H1 (cell line): ENCODE results near the gene ZNF750. TPM values are rescaled to one million over a fixed set of nuclear protein-coding genes. Genes with fewer than 3 reads are reported as not detected.
A peak's percentile ranks its signal among the peaks of the same experiment; 100 is the strongest.

Source experiments
- CTCF ChIA-PET: fragments of 300-600 bp; sonication (Branson Sonifier 250); formaldehyde crosslinking; loops from one replicate; lab custom pipeline; 2021; ENCODE audit not compliant: partially characterized antibody; lab: Charles Lee
- POLR2A ChIA-PET: fragments of 300-600 bp; sonication (Branson Sonifier 250); formaldehyde crosslinking; loops from one replicate; lab custom pipeline; 2021; ENCODE audit warnings: inconsistent platforms; ENCODE audit not compliant: partially characterized antibody; lab: Charles Lee
- DNase-seq, 2 experiments: peaks; one replicate each; pipeline versions ENCODE4 v3.0.0 to v3.0.0-alpha.2; 2010 to 2022; ENCODE audit warnings: low spot score in 2 of 2, low read depth in 1 of 2, mixed read lengths in 1 of 2
- FAIRE-seq: peaks from 2 replicates; lab custom pipeline; 2011; peaks lifted over from hg19 to GRCh38; lab: Jason Lieb, UNC
- H2AFZ ChIP-seq: 2 replicates; pipeline ENCODE4 v1.8.1; 2012; ENCODE audit warnings: low read length, inconsistent platforms
- H2AK5ac ChIP-seq: 2 replicates; pipeline ENCODE4 v1.6.1; 2013; ENCODE audit warnings: low read depth, low read length
- H2BK120ac ChIP-seq: replicated peaks from 2 replicates; pipeline ENCODE3; 2013; ENCODE audit warnings: low read depth, low read length, inconsistent platforms
- H2BK12ac ChIP-seq: 2 replicates; pipeline ENCODE4 v1.6.1; 2013; ENCODE audit warnings: low read depth, low read length
- H2BK15ac ChIP-seq: 2 replicates; pipeline ENCODE4 v1.6.1; 2013; ENCODE audit warnings: low read length
- H2BK20ac ChIP-seq: 2 replicates; pipeline ENCODE4 v1.6.1; 2013; ENCODE audit warnings: low read length
- H2BK5ac ChIP-seq: 2 replicates; pipeline ENCODE4 v1.6.1; 2013; ENCODE audit warnings: low read depth, low read length
- H3K14ac ChIP-seq: 2 replicates; pipeline ENCODE4 v1.6.1; 2013; ENCODE audit warnings: inconsistent platforms; ENCODE audit not compliant: insufficient read length
- H3K18ac ChIP-seq: 2 replicates; pipeline ENCODE4 v1.6.1; 2013; ENCODE audit warnings: low read length; ENCODE audit errors: extremely low read depth
- H3K23ac ChIP-seq: 2 replicates; pipeline ENCODE4 v1.6.1; 2013; ENCODE audit warnings: inconsistent platforms; ENCODE audit not compliant: insufficient read length
- H3K23me2 ChIP-seq: 2 replicates; pipeline ENCODE4 v1.6.1; 2013; ENCODE audit warnings: low read depth, low read length
- H3K27ac ChIP-seq: 2 replicates; pipeline ENCODE4 v1.6.1; 2011; ENCODE audit warnings: low read depth, low read length, inconsistent platforms
- H3K27me3 ChIP-seq, 4 experiments: replicated peaks in 1 of 4; 1 replicate in 1 of 4; 2 replicates in 3 of 4; pipeline versions ENCODE4 v1.6.1 to v1.8.1; 2011 to 2013; ENCODE audit warnings: low read length in 3 of 4, mild to moderate bottlenecking in 3 of 4, inconsistent platforms in 2 of 4, mixed read lengths in 2 of 4, moderate library complexity in 1 of 4; ENCODE audit not compliant: control insufficient read depth in 3 of 4, insufficient read depth in 3 of 4; ENCODE audit errors: extremely low read depth in 1 of 4
- H3K36me3 ChIP-seq, 4 experiments: 2 replicates each; pipeline versions ENCODE4 v1.6.1 to v1.8.1; 2011 to 2013; ENCODE audit warnings: mild to moderate bottlenecking in 4 of 4, low read length in 3 of 4, moderate library complexity in 2 of 4, control low read depth in 1 of 4, inconsistent platforms in 1 of 4; ENCODE audit not compliant: insufficient read depth in 4 of 4, control insufficient read depth in 2 of 4
- H3K4ac ChIP-seq: replicated peaks from 2 replicates; pipeline ENCODE3; 2013; ENCODE audit warnings: low read length, low read depth, mixed read lengths, inconsistent platforms; ENCODE audit not compliant: insufficient read length
- H3K4me1 ChIP-seq, 4 experiments: replicated peaks in 1 of 4; 1 replicate in 1 of 4; 2 replicates in 3 of 4; pipeline versions ENCODE4 v1.6.1 to v1.8.1; 2011 to 2013; ENCODE audit warnings: low read length in 3 of 4, inconsistent platforms in 2 of 4, mixed read lengths in 1 of 4; ENCODE audit not compliant: insufficient read depth in 4 of 4, control insufficient read depth in 3 of 4
- H3K4me2 ChIP-seq, 2 experiments: 2 replicates each; pipeline versions ENCODE4 v1.6.1 to v1.8.1; 2011 to 2013; ENCODE audit warnings: low read depth in 2 of 2, low read length in 2 of 2, control low read depth in 1 of 2, inconsistent platforms in 1 of 2, mild to moderate bottlenecking in 1 of 2; ENCODE audit not compliant: insufficient read depth in 1 of 2
- H3K4me3 ChIP-seq, 4 experiments: fragments of 200-600, 300-600 bp in 1 of 4; sonication (generic), shearing (Covaris generic), sonication (Bioruptor Twin) in 1 of 4; 2 replicates each; pipeline versions ENCODE4 v1.5.1 to v1.8.1; 2011 to 2016; ENCODE audit warnings: low read length in 4 of 4, low read depth in 3 of 4, control low read depth in 2 of 4, inconsistent platforms in 2 of 4, mild to moderate bottlenecking in 2 of 4, mixed read lengths in 1 of 4, moderate library complexity in 1 of 4; ENCODE audit not compliant: insufficient read depth in 2 of 4; ENCODE audit errors: extremely low read depth in 1 of 4
- H3K56ac ChIP-seq: replicated peaks from 2 replicates; pipeline ENCODE3; 2013; ENCODE audit warnings: low read depth, mild to moderate bottlenecking, mixed read lengths, low read length, inconsistent platforms; ENCODE audit not compliant: insufficient read length
- H3K79me1 ChIP-seq: 2 replicates; pipeline ENCODE4 v1.6.1; 2013; ENCODE audit warnings: low read depth, low read length, control low read depth
- H3K79me2 ChIP-seq, 2 experiments: 2 replicates each; pipeline versions ENCODE4 v1.6.1 to v1.8.1; 2012 to 2013; ENCODE audit warnings: low read length in 2 of 2, mild to moderate bottlenecking in 2 of 2, inconsistent platforms in 1 of 2; ENCODE audit not compliant: insufficient read depth in 2 of 2, control insufficient read depth in 1 of 2
- H3K9ac ChIP-seq, 4 experiments: replicated peaks in 1 of 4; 1 replicate in 1 of 4; 2 replicates in 3 of 4; pipeline versions ENCODE4 v1.6.1 to v1.8.1; 2011 to 2013; ENCODE audit warnings: low read depth in 3 of 4, low read length in 3 of 4, control low read depth in 2 of 4, mild to moderate bottlenecking in 2 of 4, moderate library complexity in 2 of 4, inconsistent platforms in 1 of 4; ENCODE audit errors: extremely low read depth in 1 of 4
- H3K9me3 ChIP-seq, 2 experiments: 2 replicates each; pipeline versions ENCODE4 v1.6.1 to v1.8.1; 2012 to 2013; ENCODE audit warnings: mild to moderate bottlenecking in 2 of 2, moderate library complexity in 2 of 2, control low read depth in 1 of 2, inconsistent platforms in 1 of 2, low read depth in 1 of 2, low read length in 1 of 2, mixed read lengths in 1 of 2; ENCODE audit not compliant: insufficient read depth in 2 of 2
- H4K20me1 ChIP-seq, 2 experiments: replicated peaks in 1 of 2; 2 replicates each; pipeline versions ENCODE3 to v1.8.1; 2011 to 2013; ENCODE audit warnings: inconsistent platforms in 2 of 2, low read length in 2 of 2, mild to moderate bottlenecking in 1 of 2; ENCODE audit not compliant: insufficient read depth in 2 of 2, control insufficient read depth in 1 of 2
- H4K5ac ChIP-seq: 2 replicates; pipeline ENCODE4 v1.6.1; 2013; ENCODE audit warnings: low read length, low read depth, mixed read lengths, inconsistent platforms; ENCODE audit not compliant: insufficient read length
- H4K8ac ChIP-seq: 2 replicates; pipeline ENCODE4 v1.8.0; 2013; ENCODE audit warnings: mild to moderate bottlenecking, moderate library complexity, low read length, inconsistent platforms; ENCODE audit not compliant: insufficient read depth; ENCODE audit errors: extremely low read depth
- H4K91ac ChIP-seq: replicated peaks from 2 replicates; pipeline ENCODE3; 2013; ENCODE audit warnings: low read length, mixed read lengths, inconsistent platforms; ENCODE audit not compliant: insufficient read length
- POLR2A ChIP-seq, 2 experiments: IDR thresholded peaks; 1 replicate in 1 of 2; 2 replicates in 1 of 2; pipeline ENCODE4 v1.6.1; 2011; ENCODE audit warnings: low read depth in 2 of 2, low read length in 2 of 2, mild to moderate bottlenecking in 2 of 2; ENCODE audit errors: control extremely low read depth in 1 of 2
- RFX5 ChIP-seq: IDR thresholded peaks from 2 replicates; pipeline ENCODE4 v1.6.1; 2011; ENCODE audit warnings: low read depth, low read length, improper control_type of control experiment, borderline replicate concordance
- RNF2 ChIP-seq: fragments of 200-900, 300-1000 bp; sonication (generic); IDR thresholded peaks from 2 replicates; pipeline ENCODE4 v1.7.1; 2016; ENCODE audit warnings: borderline replicate concordance, low read depth, mild to moderate bottlenecking, antibody characterized with exemption, low read length; ENCODE audit not compliant: poor library complexity, severe bottlenecking; ENCODE audit errors: missing control alignments
- SIN3A ChIP-seq, 2 experiments: IDR thresholded peaks in 1 of 2; conservative IDR thresholded peaks in 1 of 2; 2 replicates each; pipeline ENCODE4 v1.6.1; 2011 to 2012; ENCODE audit warnings: low read length in 2 of 2, improper control_type of control experiment in 1 of 2, low read depth in 1 of 2, mild to moderate bottlenecking in 1 of 2
- SIX5 ChIP-seq: IDR thresholded peaks from 2 replicates; pipeline ENCODE4 v1.6.1; 2011; ENCODE audit warnings: mild to moderate bottlenecking, low read depth, low read length
- SP4 ChIP-seq: IDR thresholded peaks from 2 replicates; pipeline ENCODE4 v1.6.1; 2012; ENCODE audit warnings: low read length, inconsistent platforms
- WGBS, 2 experiments: shearing (Covaris generic) in 1 of 2; methylation state at CpG; one replicate each; pipeline versions ENCODE4 v1.1.6 to v1.1.7; 2013 to 2015; ENCODE audit warnings: low lambda C conversion rate in 2 of 2, mixed read lengths in 2 of 2, inconsistent platforms in 1 of 2, low coverage in 1 of 2, missing lambda C conversion rate in 1 of 2; ENCODE audit not compliant: insufficient replicate concordance in 2 of 2, insufficient coverage in 1 of 2, insufficient read length in 1 of 2; ENCODE audit errors: extremely low coverage in 1 of 2, missing lambda C conversion rate in 1 of 2; 5-methylcytosine and 5-hydroxymethylcytosine counted together
- polyA plus RNA-seq, 7 experiments: library from polyadenylated mRNA; depleted of rRNA in 3 of 7; stranded (reverse) in 5 of 7; unstranded in 2 of 7; fragments of >200 nt in 5 of 7; fragments of 200-250 nt in 2 of 7; gene quantifications; 1 replicate in 5 of 7; 2 replicates in 1 of 7; 4 replicates in 1 of 7; pipeline versions ENCODE4 v1.2.1 to v1.2.3, GENCODE V29; 2011 to 2013; ENCODE audit warnings: missing spikeins in 2 of 7, mixed read lengths in 2 of 7
- total RNA-seq: library from RNA; stranded (reverse); fragmentation: NEBNext Ultra II Directional; extraction: Animal tissue kit (Norgen Biotek cat#: 25700); gene quantifications from 2 replicates; pipeline ENCODE4 v1.2.1, GENCODE V29; 2021

The ZNF750 gene
- total and polyA plus RNA-seq, 2 of the 8 experiments (the other 6 are each of a cell fraction or from before 2014, with no cell fraction given): not detected

DNA sequence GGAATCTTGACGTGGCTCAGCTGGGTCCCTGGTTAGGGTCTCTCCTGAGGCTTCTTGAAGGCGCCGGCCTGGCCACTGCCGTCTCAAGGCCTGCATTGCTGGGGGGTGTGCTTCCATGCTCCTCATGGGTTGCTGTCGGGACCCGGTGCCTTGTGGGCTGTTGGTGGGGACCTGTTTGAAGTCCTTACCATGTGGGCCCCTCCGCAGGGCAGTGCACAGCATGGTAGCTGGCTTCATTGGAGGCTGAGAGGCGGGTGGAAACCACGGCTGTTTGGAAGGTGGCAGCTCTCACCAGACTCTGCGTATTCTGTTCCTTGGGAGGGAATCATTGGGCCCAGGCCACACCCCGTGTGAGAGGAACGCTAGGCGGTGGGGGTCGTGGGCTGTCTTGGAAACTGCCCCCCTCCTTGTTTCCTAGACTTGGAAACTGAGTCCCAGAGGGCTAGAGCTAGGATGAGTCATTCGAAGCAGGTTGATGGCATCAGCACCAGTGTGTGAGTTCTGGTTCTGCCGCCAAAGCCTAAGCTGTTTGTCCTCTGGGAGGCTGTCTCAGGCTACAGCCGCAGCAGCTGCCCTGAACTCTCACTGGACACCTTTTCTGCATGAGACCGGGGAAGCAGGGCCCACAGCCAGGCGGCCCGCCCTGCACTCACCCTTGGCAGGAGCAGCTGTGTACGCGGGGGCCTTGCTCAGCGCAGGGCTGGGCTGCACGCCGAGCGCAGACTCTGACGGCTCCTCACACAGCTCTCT lies 35.2 kb downstream of the ZNF750 start:
- H4K20me1 ChIP-seq: peaks cover 3 to 5% of the 10 kb centered on the region in 2 experiments
- no peak overlapping the region for H3K56ac ChIP-seq
- peak overlapping the region; percentile 9; the same call in 1 of the 2 replicates for H4K8ac ChIP-seq
- no peak overlapping the region for H2AFZ ChIP-seq
- H3K4me2 ChIP-seq: no peak overlapping the region
- no peak for TF ChIP-seq SIN3A (conservative IDR thresholded peaks at IDR 0.05 in 1 of 2, IDR thresholded peaks at IDR 0.05 in 1 of 2; ENCODE audit: low read depth in 1 of 2, low read length in 2 of 2)
- no peak for TF ChIP-seq RNF2
- no peak for TF ChIP-seq POLR2A (IDR thresholded peaks at IDR 0.05; ENCODE audit: control extremely low read depth in 1 of 2, low read depth in 2 of 2, low read length in 2 of 2)
- no peak for TF ChIP-seq SIX5
- TF ChIP-seq SP4: no peak
- TF ChIP-seq RFX5: no peak
- H3K4me1 ChIP-seq: no peaks in the 10 kb centered on the region; a peak in 1 of 7 replicates
- H3K27me3 ChIP-seq: no peaks in the 10 kb centered on the region
- no peak overlapping the region for H2AK5ac ChIP-seq
- ChIA-PET CTCF (interaction anchor here (1.0 to 4.1 kb wide), 4 partner anchors 18 to 136 kb away, joined by 3 to 17 read pairs (median 4); no protein-coding TSS in a partner anchor), POLR2A (interaction anchor here (0.6 to 0.8 kb wide), 2 partner anchors 25 to 30 kb away, joined by 3 read pairs; no protein-coding TSS in a partner anchor)
- no peak overlapping the region for H3K4me3 ChIP-seq
- no peak overlapping the region for H3K23ac ChIP-seq
- peaks cover 4 to 33% (median 21%) of the 10 kb centered on the region in 4 experiments; a peak in 6 of 8 replicates for H3K36me3 ChIP-seq
- FAIRE-seq: no peak
- H3K9me3 ChIP-seq: peaks cover 16 to 19% of the 10 kb centered on the region in 2 experiments
- H3K79me2 ChIP-seq: peaks cover 0 to 30% of the 10 kb centered on the region in 2 experiments; a peak in 2 of 4 replicates
- WGBS, 2 experiments: 90% methylated on average over 27 of the region's 27 CpGs; no CpG with 5 or more reads in 1 of the 2 experiments
- no peak overlapping the region for H3K14ac ChIP-seq
- no peak overlapping the region for H2BK12ac ChIP-seq
- H2BK15ac ChIP-seq: no peak overlapping the region
- no peak overlapping the region for H2BK20ac ChIP-seq
- H3K4ac ChIP-seq: no peak overlapping the region
- no peak overlapping the region; the same call in 1 of the 2 replicates for H2BK5ac ChIP-seq
- H3K9ac ChIP-seq: no peak overlapping the region
- H3K23me2 ChIP-seq: no peaks in the 10 kb centered on the region; the same call in 1 of the 2 replicates
- no peak overlapping the region for H3K18ac ChIP-seq
- peaks cover 10% of the 10 kb centered on the region for H3K79me1 ChIP-seq
- H4K5ac ChIP-seq: no peak overlapping the region
- no peak overlapping the region for H2BK120ac ChIP-seq
- H4K91ac ChIP-seq: no peak overlapping the region
- no peak overlapping the region for H3K27ac ChIP-seq
- no peak for DNase-seq
